Thyroid gland (tissue), 4 donors: ENCODE measurements around the gene PPM1H. TPM values are rescaled to one million over a fixed set of nuclear protein-coding genes. Genes with fewer than 3 reads are reported as not detected.

Experiments
- DNase-seq, 2 donors: peaks; one replicate each; pipeline ENCODE4 v3.0.0-alpha.2; 2019
- H3K27ac ChIP-seq, 3 donors: fragments of 200-600 bp; sonication (generic); 1 replicate in 2 of 3; 2 replicates in 1 of 3; pipeline ENCODE4 v1.5.1; 2016 to 2019; ENCODE audit warnings: mild to moderate bottlenecking in 1 of 3, moderate library complexity in 1 of 3
- H3K27me3 ChIP-seq: fragments of 200-600 bp; sonication (generic); one replicate; pipeline ENCODE4 v1.5.1; 2019
- H3K36me3 ChIP-seq, 2 donors: fragments of 200-600 bp; sonication (generic); one replicate each; pipeline ENCODE4 v1.5.1; 2016 to 2019
- H3K4me1 ChIP-seq, 2 donors: fragments of 200-600 bp; sonication (generic); one replicate each; pipeline ENCODE4 v1.5.1; 2017 to 2019
- H3K4me3 ChIP-seq, 3 donors: fragments of 200-600 bp; sonication (generic); replicated peaks in 1 of 3; 1 replicate in 2 of 3; 2 replicates in 1 of 3; pipeline ENCODE4 v1.5.1; 2016; ENCODE audit warnings: mild to moderate bottlenecking in 1 of 3
- H3K9me3 ChIP-seq: fragments of 200-600 bp; sonication (generic); one replicate; pipeline ENCODE4 v1.5.1; 2017
- POLR2A ChIP-seq, 2 donors: fragments of 450-650 bp; IDR thresholded peaks; one replicate each; pipeline ENCODE4 v1.6.1; 2017; ENCODE audit warnings: antibody characterized with exemption in 2 of 2, mild to moderate bottlenecking in 2 of 2, moderate library complexity in 1 of 2
- whole genome bisulfite sequencing, 2 donors: methylation state at CpG; one replicate each; pipeline ENCODE4 v1.1.5; 2017; 5-methylcytosine and 5-hydroxymethylcytosine counted together
- intact Hi-C: fragments of 100-400 bp; cut with DNase I; formaldehyde crosslinking; loops from one replicate; pipeline ENCODE4 v1.15.1; 2023
- total RNA-seq, 4 donors: library from RNA; depleted of rRNA; stranded (reverse); fragments of >200 nt; gene quantifications; one replicate each; pipeline ENCODE4 v1.2.3, GENCODE V29; 2016
- TF ChIP-seq, protein P1 (sequence below), 6 experiments: fragments of 200-600 bp in 3 of 6; fragments of 450-650 bp in 3 of 6; sonication (generic) in 3 of 6; IDR thresholded peaks; one replicate each; pipeline ENCODE4 v1.5.1; 2016 to 2019; ENCODE audit warnings: antibody characterized with exemption in 6 of 6, mild to moderate bottlenecking in 2 of 6, inconsistent platforms in 1 of 6, moderate library complexity in 1 of 6

PPM1H gene
- total RNA-seq, 4 donors from 2014 or later = 3.9 to 12.7 (median 9.0) TPM

DNA sequence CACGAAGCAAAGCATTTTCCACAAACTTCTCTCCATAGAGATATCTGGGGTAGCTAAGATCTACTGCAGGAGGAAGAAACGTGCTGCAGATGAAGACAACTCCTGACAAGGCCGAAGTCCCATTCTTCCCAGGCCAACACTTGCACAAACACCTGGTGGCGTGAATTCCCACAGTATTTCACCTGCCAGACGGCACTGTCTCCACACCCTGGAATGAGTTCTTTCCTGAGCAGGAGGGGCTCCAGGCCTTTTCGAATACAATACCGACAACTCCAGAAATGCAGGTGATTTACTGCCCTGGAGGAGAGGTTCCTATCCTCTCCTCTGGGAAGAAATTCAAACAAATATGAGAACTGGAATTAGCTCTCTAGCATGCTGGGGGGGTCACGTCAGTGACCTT is 288.4 kb downstream of the PPM1H start:
- Histone ChIP-seq H3K9me3 (no peaks in the 10 kb centered on the region), H3K36me3 (no peaks in the 10 kb centered on the region), H3K27me3 (no peaks in the 10 kb centered on the region), H3K27ac (peak overlapping the region in 2 of 3 donors; percentile 71 to 82), H3K4me3 (no peak overlapping the region), H3K4me1 (peaks cover 21 to 45% of the 10 kb centered on the region in 2 donors)
- no peak for TF ChIP-seq POLR2A (IDR thresholded peaks at IDR 0.05)
- TF ChIP-seq, protein P1, sequence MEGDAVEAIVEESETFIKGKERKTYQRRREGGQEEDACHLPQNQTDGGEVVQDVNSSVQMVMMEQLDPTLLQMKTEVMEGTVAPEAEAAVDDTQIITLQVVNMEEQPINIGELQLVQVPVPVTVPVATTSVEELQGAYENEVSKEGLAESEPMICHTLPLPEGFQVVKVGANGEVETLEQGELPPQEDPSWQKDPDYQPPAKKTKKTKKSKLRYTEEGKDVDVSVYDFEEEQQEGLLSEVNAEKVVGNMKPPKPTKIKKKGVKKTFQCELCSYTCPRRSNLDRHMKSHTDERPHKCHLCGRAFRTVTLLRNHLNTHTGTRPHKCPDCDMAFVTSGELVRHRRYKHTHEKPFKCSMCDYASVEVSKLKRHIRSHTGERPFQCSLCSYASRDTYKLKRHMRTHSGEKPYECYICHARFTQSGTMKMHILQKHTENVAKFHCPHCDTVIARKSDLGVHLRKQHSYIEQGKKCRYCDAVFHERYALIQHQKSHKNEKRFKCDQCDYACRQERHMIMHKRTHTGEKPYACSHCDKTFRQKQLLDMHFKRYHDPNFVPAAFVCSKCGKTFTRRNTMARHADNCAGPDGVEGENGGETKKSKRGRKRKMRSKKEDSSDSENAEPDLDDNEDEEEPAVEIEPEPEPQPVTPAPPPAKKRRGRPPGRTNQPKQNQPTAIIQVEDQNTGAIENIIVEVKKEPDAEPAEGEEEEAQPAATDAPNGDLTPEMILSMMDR (IDR thresholded peaks at IDR 0.05) = no peak
- 98 to 100% methylated on average over 8 of the region's 8 CpGs for WGBS, 2 donors
- DNase-seq = no peak
- intact Hi-C loops = no loop called here

DNA sequence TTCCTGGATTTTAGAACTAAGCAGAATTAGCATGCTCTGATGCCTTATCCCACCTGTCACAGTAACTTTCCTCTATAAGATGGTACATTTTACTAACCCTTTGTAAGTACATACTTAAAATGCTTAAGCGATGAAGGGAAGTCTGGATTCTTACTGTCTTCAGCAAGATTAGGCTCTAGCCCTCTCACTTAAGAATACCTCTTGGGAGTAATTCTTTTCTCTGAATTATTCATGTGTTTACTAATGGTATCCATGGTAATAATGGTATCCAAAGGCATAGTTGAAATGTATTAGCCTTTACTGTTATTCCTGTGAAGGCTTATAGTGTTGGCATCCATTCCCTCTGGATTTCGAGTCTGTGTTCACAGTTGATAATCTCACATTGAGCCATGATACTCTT is 291.5 kb downstream of the PPM1H start:
- TF ChIP-seq POLR2A (IDR thresholded peaks at IDR 0.05) = no peak
- TF ChIP-seq, protein P1 (IDR thresholded peaks at IDR 0.05) = no peak
- Histone ChIP-seq H3K4me3 (no peak overlapping the region), H3K4me1 (peaks cover 24 to 37% of the 10 kb centered on the region in 2 donors), H3K36me3 (no peaks in the 10 kb centered on the region), H3K27ac (peak overlapping the region in 2 of 3 donors; percentile 3 to 71), H3K9me3 (no peaks in the 10 kb centered on the region), H3K27me3 (no peaks in the 10 kb centered on the region)
- no peak for DNase-seq
- intact Hi-C loops = no loop called here
- 87 to 92% methylated on average over 2 of the region's 2 CpGs for WGBS, 2 donors

DNA sequence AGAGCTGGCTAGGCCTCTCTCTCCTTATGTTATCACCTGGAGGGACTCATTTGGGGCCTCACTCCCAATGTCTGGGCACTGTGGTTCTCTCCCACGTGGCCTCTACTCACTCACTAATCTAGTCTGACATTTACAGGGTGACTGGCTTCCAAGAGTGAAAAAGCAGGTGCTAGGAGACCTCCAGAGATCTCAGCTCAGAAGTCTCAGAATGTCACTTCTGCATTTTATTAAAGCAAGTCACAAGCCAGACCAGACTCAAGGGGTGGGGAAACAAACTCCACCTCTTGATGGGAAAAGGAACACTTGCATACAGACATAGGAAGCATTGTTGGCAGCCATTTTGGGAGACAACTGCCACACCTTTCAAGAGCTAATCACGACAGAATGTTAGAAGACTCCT is 292.5 kb downstream of the PPM1H start:
- intact Hi-C loops = no loop called here

DNA sequence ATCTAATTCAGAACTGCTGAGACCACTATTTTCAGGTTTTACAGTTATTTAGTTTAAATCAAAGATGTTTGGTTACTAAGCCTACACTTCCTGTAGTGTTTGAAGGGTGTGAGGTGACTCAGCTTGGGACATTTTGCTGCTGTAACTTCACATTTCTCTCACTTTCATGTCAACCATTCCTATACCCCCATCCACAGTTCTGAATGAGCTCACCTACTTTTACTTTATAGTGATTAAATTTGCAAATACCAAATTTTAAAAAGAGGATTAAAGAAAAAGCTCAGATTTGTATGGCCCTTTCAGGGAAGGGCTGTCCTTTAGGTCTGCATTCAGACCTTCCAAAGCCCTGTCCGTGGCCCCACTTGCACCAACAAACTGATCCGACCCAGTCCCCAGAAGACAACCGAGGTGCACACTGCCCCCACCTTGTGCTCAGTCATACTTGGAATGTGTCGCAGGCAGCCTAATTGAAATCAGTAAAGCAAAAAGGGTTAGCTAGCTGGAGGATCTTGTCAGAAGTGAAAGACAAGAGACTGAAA is 294.0 kb downstream of the PPM1H start:
- intact Hi-C loops = no loop called here
- peak overlapping the region; percentile 52 to 71 (median 64) for H3K27ac ChIP-seq
- H3K36me3 ChIP-seq = no peaks in the 10 kb centered on the region
- TF ChIP-seq, protein P1 (IDR thresholded peaks at IDR 0.05) = no peak
- peak in 1 of 2 donors; percentile 22 for TF ChIP-seq POLR2A (IDR thresholded peaks at IDR 0.05)
- no peaks in the 10 kb centered on the region for H3K27me3 ChIP-seq
- WGBS, 2 donors = 26 to 37% methylated on average over 4 of the region's 4 CpGs
- DNase-seq = peak; percentile 35 to 46
- H3K4me3 ChIP-seq = no peak overlapping the region
- H3K4me1 ChIP-seq = peaks cover 31 to 35% of the 10 kb centered on the region in 2 donors
- H3K9me3 ChIP-seq = no peaks in the 10 kb centered on the region

More for the DNA sequence above, 292.5 kb downstream of the PPM1H start:
- H3K4me1 ChIP-seq = peaks cover 24 to 37% of the 10 kb centered on the region in 2 donors
- no peak for DNase-seq
- H3K4me3 ChIP-seq = no peak overlapping the region
- no peaks in the 10 kb centered on the region for H3K27me3 ChIP-seq
- H3K9me3 ChIP-seq = no peaks in the 10 kb centered on the region
- 82 to 93% methylated on average over 2 of the region's 2 CpGs for WGBS, 2 donors
- TF ChIP-seq POLR2A (IDR thresholded peaks at IDR 0.05) = no peak
- TF ChIP-seq, protein P1 (IDR thresholded peaks at IDR 0.05) = no peak
- H3K36me3 ChIP-seq = no peaks in the 10 kb centered on the region
- no peak overlapping the region for H3K27ac ChIP-seq

DNA sequence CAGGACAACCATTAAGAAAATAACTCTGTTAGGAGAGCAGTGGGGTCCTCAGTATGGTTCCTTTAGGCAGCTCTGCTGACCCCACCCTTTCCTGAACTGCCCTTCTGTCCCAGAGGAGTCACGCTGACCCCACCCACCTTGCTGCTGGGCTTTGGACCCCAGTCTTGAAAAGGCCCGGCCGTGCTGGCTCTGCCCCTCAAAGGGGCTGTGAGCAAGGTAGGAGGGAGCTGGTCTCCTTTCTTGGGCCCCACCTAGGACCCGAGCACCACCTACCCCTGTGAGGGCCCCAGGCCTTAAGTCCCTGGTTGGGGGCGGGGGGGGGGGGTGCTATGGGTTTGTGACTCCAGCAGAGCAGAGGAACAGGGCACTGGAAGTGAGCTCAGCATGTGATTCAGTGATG is 297.3 kb downstream of the PPM1H start:
- no peak for DNase-seq
- WGBS, 2 donors = 72 to 100% methylated on average over 1 to 4 of the region's 5 CpGs
- no peaks in the 10 kb centered on the region for H3K36me3 ChIP-seq
- intact Hi-C loops = no loop called here
- no peaks in the 10 kb centered on the region for H3K9me3 ChIP-seq
- H3K27ac ChIP-seq = peak overlapping the region in 2 of 3 donors; percentile 69 to 70
- H3K4me3 ChIP-seq = no peak overlapping the region
- peaks cover 17 to 32% of the 10 kb centered on the region in 2 donors for H3K4me1 ChIP-seq
- no peaks in the 10 kb centered on the region for H3K27me3 ChIP-seq
- TF ChIP-seq, protein P1 (IDR thresholded peaks at IDR 0.05) = no peak
- TF ChIP-seq POLR2A (IDR thresholded peaks at IDR 0.05) = no peak
